Nephron (organoid): Measurements from ENCODE around the gene UBASH3B.

ENCODE experiments used
- H3K27ac Mint-ChIP-seq, 3 experiments: 2 replicates each; pipeline ENCODE4 v1.8.0; 2020; ENCODE audit warnings: mixed read lengths in 3 of 3, mild to moderate bottlenecking in 2 of 3, moderate library complexity in 1 of 3
- H3K27me3 Mint-ChIP-seq: 2 replicates; pipeline ENCODE4 v1.8.0; 2021; ENCODE audit warnings: low read depth, mild to moderate bottlenecking, moderate library complexity, mixed read lengths
- H3K36me3 Mint-ChIP-seq: 2 replicates; pipeline ENCODE4 v1.8.0; 2020; ENCODE audit warnings: low read depth, mixed read lengths
- H3K4me1 Mint-ChIP-seq: 2 replicates; pipeline ENCODE4 v1.8.0; 2020; ENCODE audit warnings: mixed read lengths
- H3K4me3 Mint-ChIP-seq, 3 experiments: 2 replicates each; pipeline ENCODE4 v1.8.0; 2020; ENCODE audit warnings: mild to moderate bottlenecking in 3 of 3, mixed read lengths in 3 of 3, moderate library complexity in 2 of 3
- H3K9me3 Mint-ChIP-seq: 2 replicates; pipeline ENCODE4 v1.8.0; 2020; ENCODE audit warnings: mixed read lengths
- CTCF ChIP-seq, 3 experiments: fragments of 200-600 bp; sonication (generic); IDR thresholded peaks; one replicate each; pipeline ENCODE4 v1.5.0; 2021; ENCODE audit warnings: antibody characterized with exemption in 3 of 3; ENCODE audit not compliant: unreplicated experiment in 3 of 3

UBASH3B gene

GRCh38 chr11:122700666-122701065 lies 45.1 kb downstream of the UBASH3B start:
- Mint-ChIP-seq H3K36me3 (no peaks in the 10 kb centered on the region), H3K9me3 (no peaks in the 10 kb centered on the region), H3K4me1 (peaks cover 14% of the 10 kb centered on the region), H3K27me3 (peaks cover 16% of the 10 kb centered on the region), H3K27ac (no peak overlapping the region), H3K4me3 (no peak overlapping the region)
- no peak for TF ChIP-seq CTCF (IDR thresholded peaks at IDR 0.05; ENCODE audit: unreplicated experiment in 3 of 3)

GRCh38 chr11:122701143-122701542 lies 45.6 kb downstream of the UBASH3B start:
- no peak overlapping the region for H3K4me3 Mint-ChIP-seq
- no peak overlapping the region for H3K27ac Mint-ChIP-seq
- peaks cover 14% of the 10 kb centered on the region for H3K4me1 Mint-ChIP-seq
- no peaks in the 10 kb centered on the region for H3K36me3 Mint-ChIP-seq
- H3K9me3 Mint-ChIP-seq, result no peaks in the 10 kb centered on the region
- no peak for TF ChIP-seq CTCF (IDR thresholded peaks at IDR 0.05; ENCODE audit: unreplicated experiment in 3 of 3)
- H3K27me3 Mint-ChIP-seq, result peaks cover 16% of the 10 kb centered on the region

- no peak overlapping the region for H3K4me3 Mint-ChIP-seq
- no peaks in the 10 kb centered on the region for H3K9me3 Mint-ChIP-seq
- H3K27ac Mint-ChIP-seq, result no peak overlapping the region
- peaks cover 11% of the 10 kb centered on the region for H3K27me3 Mint-ChIP-seq
- H3K36me3 Mint-ChIP-seq, result no peaks in the 10 kb centered on the region
- peaks cover 12% of the 10 kb centered on the region for H3K4me1 Mint-ChIP-seq
- no peak for TF ChIP-seq CTCF (IDR thresholded peaks at IDR 0.05; ENCODE audit: unreplicated experiment in 3 of 3)
These were observed 48.2 kb downstream of the UBASH3B start for GRCh38 chr11:122703541-122704272.

- TF ChIP-seq CTCF (IDR thresholded peaks at IDR 0.05; ENCODE audit: unreplicated experiment in 3 of 3), result no peak
- H3K4me3 Mint-ChIP-seq, result no peak overlapping the region
- no peak overlapping the region for H3K27ac Mint-ChIP-seq
- no peaks in the 10 kb centered on the region for H3K36me3 Mint-ChIP-seq
- no peaks in the 10 kb centered on the region for H3K9me3 Mint-ChIP-seq
- peaks cover 27% of the 10 kb centered on the region for H3K4me1 Mint-ChIP-seq
- H3K27me3 Mint-ChIP-seq, result peaks cover 6% of the 10 kb centered on the region
These were observed 49.9 kb downstream of the UBASH3B start for GRCh38 chr11:122705396-122705795.

GRCh38 chr11:122706291-122707088 lies 51.0 kb downstream of the UBASH3B start:
- no peak overlapping the region for H3K27ac Mint-ChIP-seq
- H3K9me3 Mint-ChIP-seq, result no peaks in the 10 kb centered on the region
- peaks cover 12% of the 10 kb centered on the region for H3K27me3 Mint-ChIP-seq
- TF ChIP-seq CTCF (IDR thresholded peaks at IDR 0.05; ENCODE audit: unreplicated experiment in 3 of 3), result no peak
- no peak overlapping the region for H3K4me3 Mint-ChIP-seq
- no peaks in the 10 kb centered on the region for H3K36me3 Mint-ChIP-seq
- peaks cover 23% of the 10 kb centered on the region for H3K4me1 Mint-ChIP-seq
